GM13976 (cell line): ENCODE results near the gene CUL5.

ENCODE experiments used
- DNase-seq: peaks from one replicate; pipeline ENCODE4 v3.0.0; 2012; ENCODE audit warnings: low spot score
- in situ Hi-C: fragments of 300-500 bp; cut with MboI; formaldehyde crosslinking; loops from one replicate; pipeline ENCODE4 v1.12.0; 2022; ENCODE audit warnings: low sequenced_read_pairs, mixed read lengths, inconsistent platforms; ENCODE audit not compliant: unreplicated experiment
- TF ChIP-seq, protein P1 (sequence below): IDR thresholded peaks from 2 replicates; pipeline ENCODE4 v1.5.1; 2012; ENCODE audit warnings: borderline replicate concordance, mild to moderate bottlenecking; ENCODE audit not compliant: insufficient read depth; ENCODE audit errors: extremely low read depth, missing control alignments, control extremely low read depth

Gene CUL5

DNA sequence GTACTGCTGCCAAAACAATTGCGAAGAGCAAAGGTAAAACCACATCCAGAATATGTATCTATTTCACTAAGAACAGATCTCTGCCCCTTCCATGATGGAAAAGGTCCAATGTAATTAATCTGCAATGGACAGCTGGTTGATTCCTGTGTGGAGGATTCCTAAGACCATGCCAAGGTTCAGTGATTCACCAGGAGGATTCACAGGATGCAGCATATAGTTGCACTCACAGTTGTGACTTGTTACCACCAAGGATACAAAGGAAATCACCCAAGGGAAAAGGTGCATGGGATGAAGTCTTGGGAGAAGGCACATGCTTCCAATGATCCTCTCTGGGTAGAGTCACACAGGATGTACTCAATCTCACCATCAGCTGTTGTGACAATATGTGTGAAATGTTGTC is 35.1 kb upstream of the CUL5 start:
- no peak for DNase-seq
- in situ Hi-C loops: no loop called here
- TF ChIP-seq, protein P1, sequence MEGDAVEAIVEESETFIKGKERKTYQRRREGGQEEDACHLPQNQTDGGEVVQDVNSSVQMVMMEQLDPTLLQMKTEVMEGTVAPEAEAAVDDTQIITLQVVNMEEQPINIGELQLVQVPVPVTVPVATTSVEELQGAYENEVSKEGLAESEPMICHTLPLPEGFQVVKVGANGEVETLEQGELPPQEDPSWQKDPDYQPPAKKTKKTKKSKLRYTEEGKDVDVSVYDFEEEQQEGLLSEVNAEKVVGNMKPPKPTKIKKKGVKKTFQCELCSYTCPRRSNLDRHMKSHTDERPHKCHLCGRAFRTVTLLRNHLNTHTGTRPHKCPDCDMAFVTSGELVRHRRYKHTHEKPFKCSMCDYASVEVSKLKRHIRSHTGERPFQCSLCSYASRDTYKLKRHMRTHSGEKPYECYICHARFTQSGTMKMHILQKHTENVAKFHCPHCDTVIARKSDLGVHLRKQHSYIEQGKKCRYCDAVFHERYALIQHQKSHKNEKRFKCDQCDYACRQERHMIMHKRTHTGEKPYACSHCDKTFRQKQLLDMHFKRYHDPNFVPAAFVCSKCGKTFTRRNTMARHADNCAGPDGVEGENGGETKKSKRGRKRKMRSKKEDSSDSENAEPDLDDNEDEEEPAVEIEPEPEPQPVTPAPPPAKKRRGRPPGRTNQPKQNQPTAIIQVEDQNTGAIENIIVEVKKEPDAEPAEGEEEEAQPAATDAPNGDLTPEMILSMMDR: no peak

DNA sequence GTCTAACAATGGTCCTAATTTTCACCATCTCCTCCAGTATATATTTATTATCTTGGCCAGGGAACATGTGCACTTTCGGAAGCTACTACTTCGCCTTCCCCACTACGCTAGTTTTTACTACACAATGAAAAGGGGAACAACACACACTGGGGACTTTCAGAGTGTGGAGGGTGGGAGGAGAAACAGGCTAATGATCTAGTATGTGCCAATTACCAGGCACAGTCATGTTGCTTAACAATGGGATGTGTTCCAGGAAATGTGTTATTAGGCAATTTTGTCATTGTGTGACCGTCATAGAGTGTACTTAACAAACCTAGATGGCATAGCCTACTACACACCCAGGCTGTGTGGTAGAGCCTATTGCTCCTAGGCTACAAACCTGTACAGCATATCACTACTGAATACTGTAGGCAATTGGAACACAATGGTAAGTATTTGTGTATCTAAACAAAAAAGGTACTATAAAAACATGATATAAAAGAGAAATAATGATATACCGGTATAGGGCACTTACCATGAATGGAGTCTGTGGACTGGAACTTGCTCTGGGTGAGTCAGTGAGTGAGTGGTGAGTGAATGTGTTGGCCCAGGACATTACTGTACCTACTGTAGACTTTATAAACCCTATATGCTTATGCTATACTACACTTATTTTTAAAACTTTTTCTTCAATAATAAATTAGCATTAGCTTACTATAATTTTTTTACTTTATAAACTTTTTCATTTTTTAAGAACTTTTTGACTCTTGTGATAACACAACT is 20.1 kb upstream of the CUL5 start:
- TF ChIP-seq, protein P1: no peak
- no peak for DNase-seq

DNA sequence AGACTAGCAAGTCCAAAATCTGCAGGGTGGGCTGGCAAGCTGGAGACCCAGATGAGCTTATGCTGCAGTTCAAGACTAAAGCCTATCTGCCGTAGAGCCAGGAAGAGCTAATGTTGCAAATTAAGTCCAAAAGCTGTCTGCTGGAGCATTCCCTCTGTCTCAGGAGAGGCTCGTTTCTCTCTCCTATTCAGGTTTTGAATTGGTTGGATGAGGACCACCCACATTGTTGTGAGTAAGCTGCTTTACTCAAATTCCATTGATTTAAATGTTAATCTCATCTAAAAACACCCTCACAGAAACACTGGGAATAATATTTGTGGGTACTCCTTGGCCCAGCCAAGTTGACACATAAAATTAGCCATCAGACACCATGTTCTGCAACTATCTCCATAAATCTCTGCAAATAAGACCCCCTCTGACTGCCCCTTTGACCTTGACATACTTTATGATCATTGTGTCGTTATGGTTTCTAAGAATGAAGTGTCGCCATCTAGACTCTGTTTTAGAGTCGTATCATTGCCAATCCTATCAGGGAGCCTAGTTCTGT is 16.8 kb upstream of the CUL5 start:
- in situ Hi-C loops: no loop called here
- no peak for DNase-seq
- TF ChIP-seq, protein P1: no peak

More for the DNA sequence above, 20.1 kb upstream of the CUL5 start:
- in situ Hi-C loops: no loop called here

DNA sequence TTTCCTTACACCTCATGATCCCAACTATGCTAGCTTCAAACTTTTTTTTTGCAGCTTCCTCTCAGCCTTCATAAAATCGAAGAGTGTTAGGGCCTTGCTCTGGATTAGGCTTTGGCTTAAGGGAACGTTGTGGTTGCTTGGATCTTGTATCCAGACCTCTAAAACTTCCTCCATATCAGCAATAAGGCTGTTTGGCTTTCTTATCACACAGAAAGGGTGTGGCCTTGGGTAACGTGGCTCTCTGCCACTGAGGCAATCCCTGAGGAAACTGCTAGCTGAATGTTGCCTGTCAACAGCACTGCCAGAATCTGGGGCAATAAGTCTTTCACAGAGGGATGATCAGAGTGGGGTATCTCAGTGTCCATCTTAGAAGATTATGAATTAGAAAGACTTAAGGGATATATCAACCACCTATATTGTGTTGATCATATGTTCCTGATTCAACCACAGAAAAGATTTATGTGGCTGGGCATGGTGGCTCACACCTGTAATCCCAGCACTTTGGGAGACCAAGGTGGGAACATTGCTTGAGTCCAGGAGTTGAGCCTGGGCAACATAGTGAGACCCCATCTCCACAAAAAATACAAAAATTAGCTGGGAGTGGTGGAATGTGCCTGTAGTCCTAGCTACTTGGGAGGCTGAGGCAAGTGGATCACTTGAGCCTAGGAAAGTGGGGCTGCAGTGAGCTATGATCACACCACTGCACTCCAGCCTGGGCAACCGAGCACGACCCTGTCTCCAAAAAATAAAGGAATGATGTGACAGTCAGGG is 12.5 kb upstream of the CUL5 start:
- no peak for DNase-seq
- TF ChIP-seq, protein P1: no peak
- in situ Hi-C loops: no loop called here

DNA sequence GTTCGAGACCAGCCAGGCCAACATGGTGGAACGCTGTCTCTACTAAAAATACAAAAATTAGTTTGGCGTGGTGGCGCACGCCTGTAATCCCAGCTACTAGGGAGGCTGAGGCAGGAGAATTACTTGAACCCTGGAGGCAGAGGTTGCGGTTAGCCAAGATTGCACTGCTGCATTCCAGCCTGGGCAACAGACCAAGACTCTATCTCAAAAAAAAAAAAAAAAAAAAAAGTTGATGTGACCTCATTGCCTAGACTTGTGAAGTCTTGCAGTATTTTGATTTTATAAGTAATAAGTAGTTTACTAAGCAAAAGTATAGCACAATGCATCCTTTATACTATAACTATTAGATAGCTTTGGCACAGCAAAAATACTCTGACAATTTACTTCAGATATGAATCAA is 9.9 kb upstream of the CUL5 start:
- DNase-seq: no peak
- in situ Hi-C loops: no loop called here
- TF ChIP-seq, protein P1: no peak

DNA sequence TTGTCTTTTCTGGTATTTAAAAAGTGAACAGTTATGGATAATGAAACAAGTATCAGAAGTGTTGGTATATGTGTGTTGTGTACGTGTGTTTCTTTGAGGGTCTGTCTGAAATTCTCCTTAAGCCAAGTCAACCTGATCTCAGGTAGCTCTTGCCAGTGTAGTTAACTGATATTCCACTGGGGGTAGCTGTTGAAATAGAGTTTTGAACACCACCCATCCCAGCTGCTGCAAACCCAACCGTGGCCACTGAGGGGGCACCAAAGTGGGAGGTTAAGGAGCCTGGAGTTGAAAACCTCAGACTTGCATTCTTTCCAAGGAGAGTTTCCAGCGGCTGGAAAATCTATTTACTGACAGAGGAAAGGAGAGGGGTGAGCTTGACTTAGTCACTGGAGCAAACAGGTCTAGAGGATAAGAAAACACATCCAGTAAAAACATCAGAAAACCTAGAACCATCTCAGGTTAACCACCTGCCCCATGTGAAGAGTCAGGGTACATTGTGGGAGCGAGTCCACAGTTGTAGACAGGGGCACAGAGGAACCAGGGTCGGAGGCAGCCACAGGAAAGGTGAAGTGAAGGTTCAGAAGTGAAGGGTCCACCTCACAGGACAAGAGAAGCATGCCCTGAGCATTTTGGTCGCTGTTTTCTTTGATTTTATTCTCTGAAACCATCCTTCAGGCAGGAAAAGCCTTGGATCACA is 8.8 kb upstream of the CUL5 start:
- peak; percentile 76 for DNase-seq
- in situ Hi-C loops: loop anchor here (25.0 kb wide), 1 partner anchor 662 kb away; the partner anchor contains the start of gene DDX10
- TF ChIP-seq, protein P1: peak; percentile 45
